NCI-H146 (cell line): ENCODE results near the gene DGCR8.

Source experiments
- DNase-seq: peaks from one replicate; lab custom pipeline; 2025; lab: John Stamatoyannopoulos, UW

Gene DGCR8

GRCh38 chr22:20079745-20080444 lies at the start of gene DGCR8:
Gene DGCR8 (plus strand): TSS chr22:20080241. CDS start chr22:20085964, 5,723 bp downstream.
- peak; percentile 92 for DNase-seq

- DNase-seq, result peak; percentile 79
Measured at GRCh38 chr22:20031732-20032406, 48.2 kb upstream of the DGCR8 start.

GRCh38 chr22:20032407-20032991 lies 47.5 kb upstream of the DGCR8 start:
- no peak for DNase-seq

GRCh38 chr22:20033045-20033706 lies 46.9 kb upstream of the DGCR8 start:
- no peak for DNase-seq

GRCh38 chr22:20034143-20034542 lies 45.9 kb upstream of the DGCR8 start:
- no peak for DNase-seq

GRCh38 chr22:20035375-20036083 lies 44.5 kb upstream of the DGCR8 start:
- no peak for DNase-seq

- no peak for DNase-seq
Measured at GRCh38 chr22:20036084-20036482, 44.0 kb upstream of the DGCR8 start.

GRCh38 chr22:20036535-20037392 lies 43.3 kb upstream of the DGCR8 start:
- no peak for DNase-seq

- DNase-seq, result no peak
Measured at GRCh38 chr22:20037419-20037818, 42.6 kb upstream of the DGCR8 start.

GRCh38 chr22:20038574-20038973 lies 41.5 kb upstream of the DGCR8 start:
- DNase-seq, result no peak

- DNase-seq, result peak; percentile 58
Measured at GRCh38 chr22:20039683-20040325, 40.2 kb upstream of the DGCR8 start.

- no peak for DNase-seq
Measured at GRCh38 chr22:20040327-20041200, 39.5 kb upstream of the DGCR8 start.

GRCh38 chr22:20043057-20043996 lies 36.7 kb upstream of the DGCR8 start:
- no peak for DNase-seq

GRCh38 chr22:20043997-20044342 lies 36.1 kb upstream of the DGCR8 start:
- no peak for DNase-seq

- DNase-seq, result no peak
Measured at GRCh38 chr22:20044495-20045151, 35.4 kb upstream of the DGCR8 start.

- DNase-seq, result no peak
Measured at GRCh38 chr22:20046730-20047129, 33.3 kb upstream of the DGCR8 start.

GRCh38 chr22:20051927-20052308 lies 28.1 kb upstream of the DGCR8 start:
- DNase-seq, result no peak
